ENCODE measurements around the gene SLC66A3.

GRCh38 chr2:11117776-11118175, 37.5 kb upstream of the SLC66A3 start:
- TF ChIP-seq CTCF (IDR thresholded peaks at IDR 0.05) (no peak), POLR2A (IDR thresholded peaks at IDR 0.05) (no peak), POLR2AphosphoS5 (IDR thresholded peaks at IDR 0.05) (no peak)
